Neural progenitor cell (in vitro differentiated cells): ENCODE data around the gene FAM3B. TPM values are rescaled to one million over a fixed set of nuclear protein-coding genes. Genes with fewer than 3 reads are reported as not detected.

Experiments
- DNase-seq: peaks from one replicate; pipeline ENCODE4 v3.0.0-alpha.2; 2016; ENCODE audit warnings: low spot score
- H2AFZ ChIP-seq: fragments of 200-600 bp; sonication (generic); replicated peaks from 2 replicates; pipeline ENCODE4 v1.6.1; 2016; ENCODE audit warnings: antibody characterized with exemption
- H3F3A ChIP-seq: fragments of 200-600 bp; sonication (generic); 2 replicates; pipeline ENCODE4 v1.6.1; 2016; ENCODE audit warnings: antibody characterized with exemption, low read depth
- H3K27ac ChIP-seq: fragments of 200-600 bp; sonication (generic); 2 replicates; pipeline ENCODE4 v1.5.1; 2016; ENCODE audit warnings: mild to moderate bottlenecking
- H3K27me3 ChIP-seq: fragments of 200-600 bp; sonication (generic); 2 replicates; pipeline ENCODE4 v1.6.1; 2016; ENCODE audit warnings: mild to moderate bottlenecking, moderate library complexity
- H3K36me3 ChIP-seq: fragments of 200-600 bp; sonication (generic); 2 replicates; pipeline ENCODE4 v1.5.1; 2016
- H3K4me1 ChIP-seq: fragments of 200-600 bp; sonication (generic); 2 replicates; pipeline ENCODE4 v1.6.1; 2016; ENCODE audit warnings: mixed run types
- H3K4me2 ChIP-seq: fragments of 200-600 bp; sonication (generic); 2 replicates; pipeline ENCODE4 v1.6.1; 2016
- H3K4me3 ChIP-seq: fragments of 200-600 bp; sonication (generic); 2 replicates; pipeline ENCODE4 v1.5.1; 2016
- H3K79me2 ChIP-seq: fragments of 200-600 bp; sonication (generic); 2 replicates; pipeline ENCODE4 v1.6.1; 2016; ENCODE audit warnings: low read depth
- H3K9ac ChIP-seq: fragments of 200-600 bp; sonication (generic); 2 replicates; pipeline ENCODE4 v1.6.1; 2016
- H3K9me3 ChIP-seq: fragments of 200-600 bp; sonication (generic); 2 replicates; pipeline ENCODE4 v1.5.1; 2016; ENCODE audit warnings: low read depth
- H4K20me1 ChIP-seq: fragments of 200-600 bp; sonication (generic); 2 replicates; pipeline ENCODE4 v1.6.1; 2016; ENCODE audit warnings: low read depth
- H3K27ac Mint-ChIP-seq: 3 replicates; pipeline ENCODE4 v1.8.0; 2021; ENCODE audit warnings: mixed read lengths
- H3K27me3 Mint-ChIP-seq: 2 replicates; pipeline ENCODE4 v1.8.0; 2022; ENCODE audit warnings: low read depth, mild to moderate bottlenecking, inconsistent platforms, moderate library complexity, mixed read lengths; ENCODE audit not compliant: insufficient read depth
- H3K36me3 Mint-ChIP-seq: 3 replicates; pipeline ENCODE4 v1.8.0; 2021; ENCODE audit warnings: mixed read lengths
- H3K4me1 Mint-ChIP-seq: 3 replicates; pipeline ENCODE4 v1.8.0; 2021; ENCODE audit warnings: mixed read lengths
- H3K4me3 Mint-ChIP-seq: 3 replicates; pipeline ENCODE4 v1.8.0; 2021; ENCODE audit warnings: mild to moderate bottlenecking, moderate library complexity, mixed read lengths
- H3K9me3 Mint-ChIP-seq: 3 replicates; pipeline ENCODE4 v1.8.0; 2020; ENCODE audit warnings: mixed read lengths
- CTCF ChIP-seq: fragments of 200-600 bp; sonication (generic); IDR thresholded peaks from 2 replicates; pipeline ENCODE4 v1.5.1; 2017; ENCODE audit warnings: antibody characterized with exemption, mild to moderate bottlenecking
- EZH2 ChIP-seq: fragments of 200-600 bp; sonication (generic); IDR thresholded peaks from 2 replicates; pipeline ENCODE4 v1.6.1; 2017; ENCODE audit warnings: antibody characterized with exemption, mild to moderate bottlenecking, moderate library complexity
- EZH2phosphoT487 ChIP-seq: fragments of 200-600 bp; sonication (generic); IDR thresholded peaks from 2 replicates; pipeline ENCODE4 v1.6.1; 2017; ENCODE audit warnings: antibody characterized with exemption
- total RNA-seq: library from RNA; depleted of rRNA; stranded (reverse); fragments of >200 nt; gene quantifications from 2 replicates; pipeline ENCODE4 v1.2.3, GENCODE V29; 2015; ENCODE audit warnings: low replicate concordance

Gene FAM3B
- total RNA-seq, 1 donor from 2014 or later, result not detected

GRCh38 chr21:41403331-41403730 lies 86.7 kb downstream of the FAM3B start:
- H3K27ac Mint-ChIP-seq, result no peak overlapping the region
- peaks cover 13% of the 10 kb centered on the region for H3K27me3 Mint-ChIP-seq
- no peaks in the 10 kb centered on the region for H3K36me3 ChIP-seq
- no peaks in the 10 kb centered on the region for H3K27me3 ChIP-seq
- peaks cover 9% of the 10 kb centered on the region for H3K4me1 Mint-ChIP-seq
- no peak overlapping the region for H3K4me2 ChIP-seq
- TF ChIP-seq CTCF, result no peak
- no peak for TF ChIP-seq EZH2phosphoT487
- TF ChIP-seq EZH2, result no peak
- H3K9ac ChIP-seq, result no peak overlapping the region
- no peaks in the 10 kb centered on the region for H3K9me3 Mint-ChIP-seq
- H3K36me3 Mint-ChIP-seq, result no peaks in the 10 kb centered on the region
- no peaks in the 10 kb centered on the region for H4K20me1 ChIP-seq
- no peaks in the 10 kb centered on the region for H3K79me2 ChIP-seq
- no peaks in the 10 kb centered on the region for H3K9me3 ChIP-seq
- H3K4me3 ChIP-seq, result no peak overlapping the region
- H2AFZ ChIP-seq, result no peak overlapping the region
- no peaks in the 10 kb centered on the region for H3K4me1 ChIP-seq
- no peak overlapping the region for H3K4me3 Mint-ChIP-seq
- DNase-seq, result no peak
- H3K27ac ChIP-seq, result no peak overlapping the region
- H3F3A ChIP-seq, result no peaks in the 10 kb centered on the region

DNA sequence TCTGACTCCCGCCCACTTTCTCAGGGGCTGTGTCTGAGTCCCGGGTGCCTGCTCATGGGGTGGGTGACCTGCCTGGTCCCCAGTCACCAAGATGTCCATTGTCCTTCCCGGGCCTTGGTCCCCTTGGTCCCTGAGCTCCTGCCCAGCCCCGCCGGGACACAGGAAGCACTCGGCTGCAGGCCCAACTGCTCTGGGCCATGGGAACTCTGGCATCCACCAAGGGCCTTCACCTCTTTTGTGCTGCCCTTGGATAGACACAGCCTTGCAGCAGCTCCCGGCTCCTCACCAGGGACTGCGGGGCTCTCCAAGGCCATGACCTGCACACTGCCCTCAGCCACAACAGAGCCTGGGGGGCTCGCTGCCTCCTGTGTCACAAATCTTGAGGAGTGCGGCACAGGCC lies 87.4 kb downstream of the FAM3B start:
- Histone ChIP-seq H3K4me3 (no peak overlapping the region), H3K4me2 (no peak overlapping the region), H3K36me3 (no peaks in the 10 kb centered on the region), H3F3A (no peaks in the 10 kb centered on the region), H3K9ac (no peak overlapping the region), H2AFZ (no peak overlapping the region), H3K27me3 (no peaks in the 10 kb centered on the region), H3K27ac (no peak overlapping the region), H4K20me1 (no peaks in the 10 kb centered on the region), H3K9me3 (no peaks in the 10 kb centered on the region), H3K79me2 (no peaks in the 10 kb centered on the region), H3K4me1 (no peaks in the 10 kb centered on the region)
- Mint-ChIP-seq H3K4me1 (peaks cover 14% of the 10 kb centered on the region), H3K27me3 (peaks cover 13% of the 10 kb centered on the region), H3K27ac (no peak overlapping the region), H3K36me3 (no peaks in the 10 kb centered on the region), H3K9me3 (no peaks in the 10 kb centered on the region), H3K4me3 (no peak overlapping the region)
- TF ChIP-seq EZH2phosphoT487, result no peak
- no peak for TF ChIP-seq CTCF
- TF ChIP-seq EZH2, result no peak
- DNase-seq, result no peak

DNA sequence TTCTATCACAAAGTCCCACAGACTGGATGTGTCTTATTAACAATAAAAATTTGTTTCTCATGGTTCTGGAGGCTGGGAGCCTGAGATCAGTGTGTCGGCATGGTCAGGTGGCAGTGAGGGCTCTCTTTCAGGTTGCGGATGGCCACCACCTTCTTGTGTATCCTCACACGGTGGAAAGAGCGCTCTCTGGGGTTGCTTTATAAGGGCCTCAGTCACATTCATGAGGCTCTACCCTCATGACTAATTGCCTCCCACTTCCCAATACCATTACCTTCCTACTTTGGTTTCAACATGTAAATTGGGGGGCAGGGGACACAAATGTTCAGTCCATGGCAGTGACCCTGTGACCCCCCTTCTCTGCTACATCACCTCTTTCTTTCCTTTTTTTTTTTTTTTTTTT lies 88.7 kb downstream of the FAM3B start:
- DNase-seq, result no peak
- Histone ChIP-seq H2AFZ (no peak overlapping the region), H3K36me3 (no peaks in the 10 kb centered on the region), H3K9me3 (no peaks in the 10 kb centered on the region), H3K4me3 (no peak overlapping the region), H3K4me2 (no peak overlapping the region), H3K79me2 (no peaks in the 10 kb centered on the region), H3F3A (no peaks in the 10 kb centered on the region), H4K20me1 (no peaks in the 10 kb centered on the region), H3K9ac (no peak overlapping the region), H3K27ac (no peak overlapping the region), H3K27me3 (no peaks in the 10 kb centered on the region), H3K4me1 (no peaks in the 10 kb centered on the region)
- H3K27me3 Mint-ChIP-seq, result peaks cover 14% of the 10 kb centered on the region
- no peaks in the 10 kb centered on the region for H3K36me3 Mint-ChIP-seq
- TF ChIP-seq CTCF (no peak), EZH2 (no peak), EZH2phosphoT487 (no peak)
- no peaks in the 10 kb centered on the region for H3K9me3 Mint-ChIP-seq
- H3K4me1 Mint-ChIP-seq, result peaks cover 14% of the 10 kb centered on the region
- H3K4me3 Mint-ChIP-seq, result no peak overlapping the region
- H3K27ac Mint-ChIP-seq, result no peak overlapping the region

DNA sequence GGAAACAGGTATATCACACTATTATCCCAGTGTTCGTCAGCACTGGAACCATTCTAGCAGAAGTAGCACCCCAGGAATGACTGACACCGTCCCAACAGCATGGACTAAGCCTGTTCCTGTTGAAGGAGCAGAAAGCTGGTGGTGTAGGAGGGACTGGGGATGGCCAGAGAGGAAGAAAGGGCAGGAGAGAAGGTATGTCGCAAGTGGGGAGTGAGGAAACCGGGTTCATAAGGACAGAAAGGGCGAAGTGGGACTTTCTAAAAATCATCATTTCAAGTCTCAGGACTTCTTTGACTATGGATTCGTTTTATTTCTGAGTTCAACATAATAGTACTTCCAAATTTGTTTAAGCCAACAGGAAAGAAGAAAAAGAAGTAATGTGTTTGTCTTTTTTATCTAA lies 89.7 kb downstream of the FAM3B start:
- Mint-ChIP-seq H3K9me3 (no peaks in the 10 kb centered on the region), H3K4me1 (peaks cover 24% of the 10 kb centered on the region), H3K36me3 (no peaks in the 10 kb centered on the region), H3K4me3 (no peak overlapping the region), H3K27me3 (peaks cover 10% of the 10 kb centered on the region), H3K27ac (no peak overlapping the region)
- Histone ChIP-seq H3F3A (no peaks in the 10 kb centered on the region), H2AFZ (no peak overlapping the region), H3K9me3 (no peaks in the 10 kb centered on the region), H4K20me1 (no peaks in the 10 kb centered on the region), H3K9ac (no peak overlapping the region), H3K36me3 (no peaks in the 10 kb centered on the region), H3K4me1 (no peaks in the 10 kb centered on the region), H3K27ac (no peak overlapping the region), H3K27me3 (no peaks in the 10 kb centered on the region), H3K4me3 (no peak overlapping the region), H3K4me2 (no peak overlapping the region), H3K79me2 (no peaks in the 10 kb centered on the region)
- TF ChIP-seq EZH2, result no peak
- TF ChIP-seq EZH2phosphoT487, result no peak
- no peak for TF ChIP-seq CTCF
- no peak for DNase-seq
